GM19397 (cell line): ENCODE data around the gene ARTN.
A peak's percentile ranks its signal among the peaks of the same experiment; 100 is the strongest.

Experiments used
- ATAC-seq: cut with Tn5 transposase; IDR thresholded peaks from one replicate; pipeline ENCODE4 v1.9.1; 2021; ENCODE audit warnings: mild to moderate bottlenecking, moderate library complexity; ENCODE audit not compliant: unreplicated experiment

The ARTN gene

GRCh38 chr1:43970502-43970901 lies 36.9 kb downstream of the ARTN start:
- ATAC-seq, result no peak

- ATAC-seq, result no peak
Measured at GRCh38 chr1:43970911-43971310, 37.3 kb downstream of the ARTN start.

GRCh38 chr1:43971336-43971980 lies 37.9 kb downstream of the ARTN start:
- no peak for ATAC-seq

- no peak for ATAC-seq
Measured at GRCh38 chr1:43973981-43974442, 40.4 kb downstream of the ARTN start.

GRCh38 chr1:43974443-43975248 lies 41.0 kb downstream of the ARTN start, which contains the start of gene ATP6V0B:
ATP6V0B (plus strand) TSS chr1:43974960; CDS start chr1:43975041, 81 bp downstream.
- ATAC-seq, result peak; percentile 66

- ATAC-seq, result no peak
Measured at GRCh38 chr1:43975249-43975961, 41.8 kb downstream of the ARTN start.

- no peak for ATAC-seq
Measured at GRCh38 chr1:43976045-43976444, 42.4 kb downstream of the ARTN start.

GRCh38 chr1:43976890-43977289 lies 43.3 kb downstream of the ARTN start:
- no peak for ATAC-seq

GRCh38 chr1:43977376-43978263 lies 44.0 kb downstream of the ARTN start:
- no peak for ATAC-seq

- ATAC-seq, result no peak
Measured at GRCh38 chr1:43978264-43978550, 44.6 kb downstream of the ARTN start.

- ATAC-seq, result no peak
Measured at GRCh38 chr1:43978551-43979260, 45.1 kb downstream of the ARTN start, which contains the start of gene B4GALT2. B4GALT2 (plus strand) TSS chr1:43979210; CDS start chr1:43981161, 1,951 bp downstream.

- ATAC-seq, result no peak
Measured at GRCh38 chr1:43979261-43979527, 45.6 kb downstream of the ARTN start.

GRCh38 chr1:43979528-43980254 lies 46.1 kb downstream of the ARTN start:
- no peak for ATAC-seq

GRCh38 chr1:43980255-43981134 lies 46.9 kb downstream of the ARTN start:
- no peak for ATAC-seq

- ATAC-seq, result no peak
Measured at GRCh38 chr1:43981135-43981491, 47.5 kb downstream of the ARTN start.

- no peak for ATAC-seq
Measured at GRCh38 chr1:43981636-43982035, 48.0 kb downstream of the ARTN start.

- ATAC-seq, result no peak
Measured at GRCh38 chr1:43982241-43982640, 48.6 kb downstream of the ARTN start.

GRCh38 chr1:43982808-43983207 lies 49.2 kb downstream of the ARTN start:
- no peak for ATAC-seq
